SK-N-SH (cell line): ENCODE measurements around the gene LAMTOR2. TPM values are rescaled to one million over a fixed set of nuclear protein-coding genes. Genes with fewer than 3 reads are reported as not detected.

Experiments used
- CTCF ChIA-PET: fragments of 300-600, 350-600 bp; formaldehyde crosslinking; extraction: SDS; loops from one replicate; lab custom pipeline; 2021; lab: Yijun Ruan, JAX
- POLR2A ChIA-PET: fragments of 350-600 bp; sonication (Branson Sonifier 250); formaldehyde crosslinking; extraction: SDS; loops from one replicate; lab custom pipeline; 2020; ENCODE audit warnings: antibody characterized with exemption, inconsistent platforms; lab: Yijun Ruan, JAX
- DNase-seq: peaks from one replicate; pipeline ENCODE4 v3.0.0; 2012
- H2AFZ ChIP-seq: fragments of 200-600 bp; sonication (generic); 2 replicates; pipeline ENCODE4 v1.8.1; 2016; ENCODE audit warnings: antibody characterized with exemption, mild to moderate bottlenecking, low read depth
- H3F3A ChIP-seq: fragments of 200-600 bp; sonication (generic); replicated peaks from 2 replicates; pipeline ENCODE3; 2016; ENCODE audit warnings: antibody characterized with exemption, mild to moderate bottlenecking; ENCODE audit not compliant: insufficient read depth
- H3K27ac ChIP-seq, 2 experiments: fragments of 200-500 bp in 1 of 2; fragments of 200-600 bp in 1 of 2; sonication (Bioruptor generic) in 1 of 2; sonication (generic), shearing (Covaris generic) in 1 of 2; 2 replicates each; pipeline versions ENCODE4 v1.5.1 to v1.6.1; 2014 to 2016; ENCODE audit warnings: low read depth in 2 of 2, inconsistent platforms in 1 of 2, low read length in 1 of 2, mild to moderate bottlenecking in 1 of 2, mixed read lengths in 1 of 2
- H3K27me3 ChIP-seq: fragments of 200-600 bp; sonication (generic), shearing (Covaris generic); 2 replicates; pipeline ENCODE4 v1.6.1; 2016; ENCODE audit warnings: mixed run types; ENCODE audit not compliant: insufficient read depth
- H3K36me3 ChIP-seq, 2 experiments: fragments of 200-500 bp in 1 of 2; fragments of 200-600 bp in 1 of 2; sonication (Bioruptor generic) in 1 of 2; sonication (generic) in 1 of 2; replicated peaks in 1 of 2; 2 replicates each; pipeline versions ENCODE3 to v1.5.1; 2014 to 2016; ENCODE audit warnings: low read length in 1 of 2, mild to moderate bottlenecking in 1 of 2; ENCODE audit not compliant: insufficient read depth in 2 of 2, control insufficient read depth in 1 of 2
- H3K4me1 ChIP-seq, 2 experiments: fragments of 200-500 bp in 1 of 2; fragments of 200-600 bp in 1 of 2; sonication (Bioruptor generic) in 1 of 2; sonication (generic), shearing (Covaris generic) in 1 of 2; 2 replicates each; pipeline versions ENCODE4 v1.5.1 to v1.6.1; 2014 to 2016; ENCODE audit warnings: low read depth in 1 of 2, low read length in 1 of 2, mixed run types in 1 of 2; ENCODE audit not compliant: insufficient read depth in 2 of 2, control insufficient read depth in 1 of 2
- H3K4me2 ChIP-seq: fragments of 200-600 bp; sonication (generic), shearing (Covaris generic); 2 replicates; pipeline ENCODE4 v1.6.1; 2017; ENCODE audit warnings: mixed run types
- H3K4me3 ChIP-seq, 2 experiments: fragments of 200-500 bp in 1 of 2; fragments of 200-600 bp in 1 of 2; sonication (Bioruptor generic) in 1 of 2; sonication (generic), shearing (Covaris generic) in 1 of 2; 2 replicates each; pipeline versions ENCODE4 v1.5.1 to v1.8.1; 2014 to 2016; ENCODE audit warnings: low read depth in 2 of 2, inconsistent platforms in 1 of 2, low read length in 1 of 2, mild to moderate bottlenecking in 1 of 2, mixed read lengths in 1 of 2, moderate library complexity in 1 of 2
- H3K79me2 ChIP-seq: fragments of 200-600 bp; sonication (generic); 2 replicates; pipeline ENCODE4 v1.8.1; 2017; ENCODE audit warnings: mild to moderate bottlenecking; ENCODE audit not compliant: insufficient read depth
- H3K9ac ChIP-seq: fragments of 200-600 bp; sonication (generic); 2 replicates; pipeline ENCODE4 v1.6.1; 2017; ENCODE audit warnings: mixed run types
- H3K9me2 ChIP-seq: fragments of 200-600 bp; sonication (generic); 2 replicates; pipeline ENCODE4 v1.6.1; 2017; ENCODE audit warnings: mixed run types
- H3K9me3 ChIP-seq: fragments of 200-600 bp; sonication (generic); 2 replicates; pipeline ENCODE4 v1.6.1; 2017; ENCODE audit warnings: mixed run types, mild to moderate bottlenecking, moderate library complexity
- H4K20me1 ChIP-seq: fragments of 200-600 bp; sonication (generic); 2 replicates; pipeline ENCODE4 v1.6.1; 2017; ENCODE audit warnings: mild to moderate bottlenecking, mixed run types; ENCODE audit not compliant: insufficient read depth
- CHD2 ChIP-seq: fragments of 150-350 bp; IDR thresholded peaks from 2 replicates; pipeline ENCODE4 v1.6.1; 2018; ENCODE audit warnings: low read length; ENCODE audit not compliant: partially characterized antibody
- EP300 ChIP-seq, 2 experiments: IDR thresholded peaks; 2 replicates each; pipeline versions ENCODE4 v1.4.0 to v1.6.1; 2012; ENCODE audit warnings: borderline replicate concordance in 1 of 2, low read depth in 1 of 2, low read length in 1 of 2
- FOSL2 ChIP-seq: IDR thresholded peaks from 2 replicates; pipeline ENCODE4 v1.4.0; 2012; ENCODE audit warnings: low read depth, mild to moderate bottlenecking, moderate library complexity, borderline replicate concordance
- FOXJ3 ChIP-seq: sonication (generic); formaldehyde crosslinking; IDR thresholded peaks from 2 replicates; pipeline ENCODE4 v1.5.1; 2020; ENCODE audit warnings: mild to moderate bottlenecking, missing genetic modification reagents
- MEF2A ChIP-seq: IDR thresholded peaks from 2 replicates; pipeline ENCODE4 v1.4.0; 2012; ENCODE audit warnings: low read depth, borderline replicate concordance
- NFIC ChIP-seq: IDR thresholded peaks from 2 replicates; pipeline ENCODE4 v1.4.0; 2012; ENCODE audit warnings: borderline replicate concordance
- NRF1 ChIP-seq: IDR thresholded peaks from 2 replicates; pipeline ENCODE4 v1.6.1; 2012; ENCODE audit warnings: low read depth, mild to moderate bottlenecking, low read length
- REST ChIP-seq: IDR thresholded peaks from 2 replicates; pipeline ENCODE4 v1.6.1; 2012; ENCODE audit warnings: mild to moderate bottlenecking, low read depth, low read length, moderate library complexity
- RFX5 ChIP-seq: IDR thresholded peaks from 2 replicates; pipeline ENCODE4 v1.6.1; 2012; ENCODE audit warnings: mild to moderate bottlenecking, improper control_type of control experiment, low read length
- SIN3A ChIP-seq: IDR thresholded peaks from 2 replicates; pipeline ENCODE4 v1.6.1; 2012; ENCODE audit warnings: low read depth, mild to moderate bottlenecking, low read length, moderate library complexity, borderline replicate concordance
- SMC3 ChIP-seq: IDR thresholded peaks from 2 replicates; pipeline ENCODE4 v1.6.1; 2012; ENCODE audit warnings: low read depth, low read length, improper control_type of control experiment
- TAF1 ChIP-seq: IDR thresholded peaks from 2 replicates; pipeline ENCODE4 v1.6.1; 2012; ENCODE audit warnings: low read depth, mild to moderate bottlenecking, low read length, moderate library complexity, borderline replicate concordance
- TEAD4 ChIP-seq: IDR thresholded peaks from 2 replicates; pipeline ENCODE4 v1.4.0; 2012; ENCODE audit warnings: mild to moderate bottlenecking, borderline replicate concordance; ENCODE audit not compliant: insufficient read depth
- USF1 ChIP-seq: IDR thresholded peaks from 2 replicates; pipeline ENCODE4 v1.4.0; 2012; ENCODE audit warnings: low read depth, borderline replicate concordance
- WGBS: methylation state at CpG from one replicate; pipeline ENCODE4 v1.1.6; 2017; ENCODE audit warnings: low lambda C conversion rate; 5-methylcytosine and 5-hydroxymethylcytosine counted together
- polyA plus RNA-seq, 3 experiments: library from polyadenylated mRNA; depleted of rRNA; stranded (reverse); fragments of >200 nt; gene quantifications; 2 replicates each; pipeline ENCODE4 v1.2.3, GENCODE V29; 2012
- TF ChIP-seq, protein P1 (sequence below): fragments of 200-600 bp; sonication (generic); IDR thresholded peaks from 2 replicates; pipeline ENCODE4 v1.6.1; 2017; ENCODE audit warnings: antibody characterized with exemption, mild to moderate bottlenecking, moderate library complexity
- TF ChIP-seq, protein P2 (sequence below): IDR thresholded peaks from 2 replicates; pipeline ENCODE4 v1.4.0; 2012; ENCODE audit warnings: low read depth, borderline replicate concordance

Gene LAMTOR2
- polyA plus RNA-seq, 1 of the 3 experiments (the other 2 are of a cell fraction), result 230 TPM

GRCh38 chr1:156048663-156049258 is 5.8 kb upstream of the LAMTOR2 start:
- no peak overlapping the region for H3K4me2 ChIP-seq
- H3K36me3 ChIP-seq, result peaks cover 20 to 48% of the 10 kb centered on the region in 2 experiments
- H3K27me3 ChIP-seq, result no peaks in the 10 kb centered on the region
- H3K9me3 ChIP-seq, result no peaks in the 10 kb centered on the region
- peaks cover 8% of the 10 kb centered on the region for H4K20me1 ChIP-seq
- no peak overlapping the region for H3K27ac ChIP-seq
- H2AFZ ChIP-seq, result no peak overlapping the region
- 90% methylated on average over 3 of the region's 3 CpGs for WGBS
- H3F3A ChIP-seq, result no peaks in the 10 kb centered on the region
- CTCF ChIA-PET, result interaction anchor here (0.6 to 3.7 kb wide), 5 partner anchors 17 to 81 kb away, joined by 3 to 13 read pairs (median 3); no protein-coding TSS in a partner anchor
- peaks cover 26% of the 10 kb centered on the region for H3K79me2 ChIP-seq
- POLR2A ChIA-PET, result no interaction called here
- TF ChIP-seq FOSL2, result no peak
- no peak for TF ChIP-seq SIN3A
- TF ChIP-seq, protein P1, sequence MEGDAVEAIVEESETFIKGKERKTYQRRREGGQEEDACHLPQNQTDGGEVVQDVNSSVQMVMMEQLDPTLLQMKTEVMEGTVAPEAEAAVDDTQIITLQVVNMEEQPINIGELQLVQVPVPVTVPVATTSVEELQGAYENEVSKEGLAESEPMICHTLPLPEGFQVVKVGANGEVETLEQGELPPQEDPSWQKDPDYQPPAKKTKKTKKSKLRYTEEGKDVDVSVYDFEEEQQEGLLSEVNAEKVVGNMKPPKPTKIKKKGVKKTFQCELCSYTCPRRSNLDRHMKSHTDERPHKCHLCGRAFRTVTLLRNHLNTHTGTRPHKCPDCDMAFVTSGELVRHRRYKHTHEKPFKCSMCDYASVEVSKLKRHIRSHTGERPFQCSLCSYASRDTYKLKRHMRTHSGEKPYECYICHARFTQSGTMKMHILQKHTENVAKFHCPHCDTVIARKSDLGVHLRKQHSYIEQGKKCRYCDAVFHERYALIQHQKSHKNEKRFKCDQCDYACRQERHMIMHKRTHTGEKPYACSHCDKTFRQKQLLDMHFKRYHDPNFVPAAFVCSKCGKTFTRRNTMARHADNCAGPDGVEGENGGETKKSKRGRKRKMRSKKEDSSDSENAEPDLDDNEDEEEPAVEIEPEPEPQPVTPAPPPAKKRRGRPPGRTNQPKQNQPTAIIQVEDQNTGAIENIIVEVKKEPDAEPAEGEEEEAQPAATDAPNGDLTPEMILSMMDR, result no peak
- no peak for TF ChIP-seq SMC3
- TF ChIP-seq EP300 (IDR thresholded peaks at IDR 0.05; ENCODE audit: borderline replicate concordance in 1 of 2, low read depth in 1 of 2, low read length in 1 of 2), result no peak
- no peak for TF ChIP-seq TEAD4
- no peak for TF ChIP-seq REST
- TF ChIP-seq, all 33 proteins: peak for 0
- DNase-seq, result no peak
- no peak overlapping the region for H3K4me3 ChIP-seq
- H3K9ac ChIP-seq, result no peak overlapping the region
- H3K4me1 ChIP-seq, result peaks cover 0 to 8% of the 10 kb centered on the region in 2 experiments; a peak in 2 of 4 replicates
- H3K9me2 ChIP-seq, result no peaks in the 10 kb centered on the region

- H3K27me3 ChIP-seq, result no peaks in the 10 kb centered on the region
- no peak overlapping the region for H3K27ac ChIP-seq
- H3K4me1 ChIP-seq, result peaks cover under 1 to 11% of the 10 kb centered on the region in 2 experiments; a peak in 2 of 4 replicates
- no peak for DNase-seq
- no peak overlapping the region for H3K9ac ChIP-seq
- no peaks in the 10 kb centered on the region for H3K9me3 ChIP-seq
- H3K36me3 ChIP-seq, result peaks cover 20 to 42% of the 10 kb centered on the region in 2 experiments
- H3F3A ChIP-seq, result peaks cover 6% of the 10 kb centered on the region
- H3K4me3 ChIP-seq, result no peak overlapping the region
- H3K9me2 ChIP-seq, result no peaks in the 10 kb centered on the region
- ChIA-PET POLR2A (interaction anchor here (1.2 kb wide), 1 partner anchor 19 kb away, joined by 6 read pairs; no protein-coding TSS in a partner anchor), CTCF (interaction anchor here (1.3 to 3.7 kb wide), 3 partner anchors 16 to 79 kb away, joined by 3 to 13 read pairs (median 4); no protein-coding TSS in a partner anchor)
- no peak for TF ChIP-seq CHD2
- TF ChIP-seq, protein P2, sequence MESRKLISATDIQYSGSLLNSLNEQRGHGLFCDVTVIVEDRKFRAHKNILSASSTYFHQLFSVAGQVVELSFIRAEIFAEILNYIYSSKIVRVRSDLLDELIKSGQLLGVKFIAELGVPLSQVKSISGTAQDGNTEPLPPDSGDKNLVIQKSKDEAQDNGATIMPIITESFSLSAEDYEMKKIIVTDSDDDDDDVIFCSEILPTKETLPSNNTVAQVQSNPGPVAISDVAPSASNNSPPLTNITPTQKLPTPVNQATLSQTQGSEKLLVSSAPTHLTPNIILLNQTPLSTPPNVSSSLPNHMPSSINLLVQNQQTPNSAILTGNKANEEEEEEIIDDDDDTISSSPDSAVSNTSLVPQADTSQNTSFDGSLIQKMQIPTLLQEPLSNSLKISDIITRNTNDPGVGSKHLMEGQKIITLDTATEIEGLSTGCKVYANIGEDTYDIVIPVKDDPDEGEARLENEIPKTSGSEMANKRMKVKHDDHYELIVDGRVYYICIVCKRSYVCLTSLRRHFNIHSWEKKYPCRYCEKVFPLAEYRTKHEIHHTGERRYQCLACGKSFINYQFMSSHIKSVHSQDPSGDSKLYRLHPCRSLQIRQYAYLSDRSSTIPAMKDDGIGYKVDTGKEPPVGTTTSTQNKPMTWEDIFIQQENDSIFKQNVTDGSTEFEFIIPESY, result no peak
- no peak for TF ChIP-seq MEF2A
- TF ChIP-seq RFX5, result no peak
- no peak for TF ChIP-seq NRF1
- no peak for TF ChIP-seq TAF1
- no peak for TF ChIP-seq TEAD4
- no peak for TF ChIP-seq SIN3A
- no peak for TF ChIP-seq FOSL2
- TF ChIP-seq USF1, result no peak
- no peak for TF ChIP-seq FOXJ3 (CRISPR knock-in tag)
- TF ChIP-seq NFIC, result no peak
- no peak overlapping the region for H3K4me2 ChIP-seq
- peaks cover 8% of the 10 kb centered on the region for H4K20me1 ChIP-seq
- H2AFZ ChIP-seq, result no peak overlapping the region
- peaks cover 29% of the 10 kb centered on the region for H3K79me2 ChIP-seq
- 88% methylated on average over 3 of the region's 4 CpGs for WGBS
These were observed 4.2 kb upstream of the LAMTOR2 start for GRCh38 chr1:156050376-156050775.
